Endodermal cell (in vitro differentiated cells): Measurements from ENCODE around the gene TRMO. TPM values are rescaled to one million over a fixed set of nuclear protein-coding genes. Genes with fewer than 3 reads are reported as not detected.

Experiments
- DNase-seq: peaks from one replicate; pipeline ENCODE4 v3.0.0-alpha.2; 2017
- H3K27ac ChIP-seq: 2 replicates; pipeline ENCODE4 v1.5.1; 2013; ENCODE audit warnings: mild to moderate bottlenecking, low read depth, low read length, moderate library complexity
- H3K27me3 ChIP-seq: 2 replicates; pipeline ENCODE4 v1.6.1; 2013; ENCODE audit warnings: mild to moderate bottlenecking, low read length, moderate library complexity; ENCODE audit not compliant: insufficient read depth, control insufficient read depth, poor library complexity, severe bottlenecking
- H3K36me3 ChIP-seq: 2 replicates; pipeline ENCODE4 v1.7.0; 2013; ENCODE audit warnings: mild to moderate bottlenecking, low read length, moderate library complexity; ENCODE audit not compliant: control insufficient read depth, insufficient read depth
- H3K4me1 ChIP-seq: one replicate; pipeline ENCODE4 v1.7.0; 2013; ENCODE audit warnings: low read length; ENCODE audit not compliant: control insufficient read depth, insufficient read depth
- H3K4me3 ChIP-seq: 2 replicates; pipeline ENCODE4 v1.5.1; 2013; ENCODE audit warnings: mild to moderate bottlenecking, low read length, moderate library complexity
- H3K9ac ChIP-seq: 2 replicates; pipeline ENCODE4 v1.6.1; 2013; ENCODE audit warnings: mild to moderate bottlenecking, low read length, moderate library complexity; ENCODE audit not compliant: poor library complexity, severe bottlenecking; ENCODE audit errors: extremely low read depth
- H3K9me3 ChIP-seq: 2 replicates; pipeline ENCODE4 v1.6.1; 2013; ENCODE audit warnings: mild to moderate bottlenecking, low read length, moderate library complexity; ENCODE audit not compliant: control insufficient read depth
- H3K27ac Mint-ChIP-seq: 2 replicates; pipeline ENCODE4 v1.8.0; 2020; ENCODE audit warnings: mixed read lengths
- H3K27me3 Mint-ChIP-seq: 2 replicates; pipeline ENCODE4 v1.8.0; 2021; ENCODE audit warnings: mild to moderate bottlenecking, mixed read lengths; ENCODE audit not compliant: insufficient read depth
- H3K36me3 Mint-ChIP-seq: 2 replicates; pipeline ENCODE4 v1.8.0; 2020; ENCODE audit warnings: low read depth, mixed read lengths
- H3K4me1 Mint-ChIP-seq: 2 replicates; pipeline ENCODE4 v1.8.0; 2020; ENCODE audit warnings: mixed read lengths
- H3K4me3 Mint-ChIP-seq: 2 replicates; pipeline ENCODE4 v1.8.0; 2020; ENCODE audit warnings: mild to moderate bottlenecking, moderate library complexity, mixed read lengths
- H3K9me3 Mint-ChIP-seq: 2 replicates; pipeline ENCODE4 v1.8.0; 2020; ENCODE audit warnings: mild to moderate bottlenecking, mixed read lengths
- CTCF ChIP-seq: fragments of 200-600 bp; sonication (generic); conservative IDR thresholded peaks from 2 replicates; pipeline ENCODE4 v1.5.0; 2021; ENCODE audit warnings: antibody characterized with exemption, mild to moderate bottlenecking
- WGBS, 2 experiments: methylation state at CpG; one replicate each; pipeline versions ENCODE4 v1.1.5 to v1.1.7; 2013; ENCODE audit warnings: missing lambda C conversion rate in 2 of 2, mixed read lengths in 1 of 2; ENCODE audit not compliant: insufficient coverage in 1 of 2, insufficient read length in 1 of 2; 5-methylcytosine and 5-hydroxymethylcytosine counted together
- total RNA-seq, 2 donors: library from RNA; stranded (reverse); fragmentation: NEBNext Ultra II Directional in 1 of 2; extraction: Animal tissue kit (Norgen Biotek cat#: 25700) in 1 of 2; gene quantifications; 2 replicates in 1 of 2; 3 replicates in 1 of 2; pipeline ENCODE4 v1.2.1, GENCODE V29; 2021

The TRMO gene
- total RNA-seq, 2 donors from 2014 or later: 4.9 to 7.2 TPM

GRCh38 chr9:97959585-97959984, 37.3 kb upstream of the TRMO start:
- no peak for TF ChIP-seq CTCF
- Histone ChIP-seq H3K4me3 (no peak overlapping the region), H3K27ac (no peak overlapping the region), H3K4me1 (no peaks in the 10 kb centered on the region), H3K36me3 (no peaks in the 10 kb centered on the region), H3K9ac (no peak overlapping the region), H3K9me3 (no peaks in the 10 kb centered on the region), H3K27me3 (peaks cover 24% of the 10 kb centered on the region)
- no peaks in the 10 kb centered on the region for H3K36me3 Mint-ChIP-seq
- peaks cover 55% of the 10 kb centered on the region for H3K27me3 Mint-ChIP-seq
- H3K9me3 Mint-ChIP-seq: no peaks in the 10 kb centered on the region
- no peak for DNase-seq
- H3K4me1 Mint-ChIP-seq: peaks cover 7% of the 10 kb centered on the region
- no peak overlapping the region for H3K27ac Mint-ChIP-seq
- H3K4me3 Mint-ChIP-seq: no peak overlapping the region

- H3K9me3 Mint-ChIP-seq: no peaks in the 10 kb centered on the region
- DNase-seq: no peak
- no peaks in the 10 kb centered on the region for H3K36me3 ChIP-seq
- no peaks in the 10 kb centered on the region for H3K36me3 Mint-ChIP-seq
- no peak for TF ChIP-seq CTCF
- WGBS, 2 experiments: 80 to 90% methylated on average over 3 to 5 of the region's 5 CpGs
- no peaks in the 10 kb centered on the region for H3K4me1 ChIP-seq
- H3K27ac Mint-ChIP-seq: no peak overlapping the region
- no peaks in the 10 kb centered on the region for H3K9me3 ChIP-seq
- no peak overlapping the region for H3K4me3 ChIP-seq
- peaks cover 7% of the 10 kb centered on the region for H3K4me1 Mint-ChIP-seq
- H3K27ac ChIP-seq: no peak overlapping the region
- H3K27me3 ChIP-seq: peaks cover 21% of the 10 kb centered on the region
- no peak overlapping the region for H3K9ac ChIP-seq
- H3K4me3 Mint-ChIP-seq: no peak overlapping the region
- H3K27me3 Mint-ChIP-seq: peaks cover 49% of the 10 kb centered on the region
Measured at GRCh38 chr9:97958812-97959511, 36.7 kb upstream of the TRMO start.

GRCh38 chr9:97956331-97956730, 34.0 kb upstream of the TRMO start:
- H3K27me3 Mint-ChIP-seq: peaks cover 37% of the 10 kb centered on the region
- TF ChIP-seq CTCF: no peak
- H3K4me1 Mint-ChIP-seq: peaks cover 7% of the 10 kb centered on the region

More at GRCh38 chr9:97956331-97956730, 34.0 kb upstream of the TRMO start:
- Mint-ChIP-seq H3K27ac (no peak overlapping the region), H3K9me3 (peaks cover 4% of the 10 kb centered on the region), H3K4me3 (no peak overlapping the region), H3K36me3 (no peaks in the 10 kb centered on the region)
- H3K9ac ChIP-seq: no peak overlapping the region
- no peak overlapping the region for H3K27ac ChIP-seq
- no peak overlapping the region for H3K4me3 ChIP-seq
- no peak for DNase-seq
- H3K4me1 ChIP-seq: no peaks in the 10 kb centered on the region
- H3K9me3 ChIP-seq: peaks cover 3% of the 10 kb centered on the region
- H3K36me3 ChIP-seq: no peaks in the 10 kb centered on the region
- H3K27me3 ChIP-seq: peaks cover 21% of the 10 kb centered on the region
